A673 (cell line): ENCODE data around the gene NCAM2.

ENCODE experiments used
- EZH2 ChIP-seq: fragments of 200-600 bp; sonication (generic); IDR thresholded peaks from 2 replicates; pipeline ENCODE4 v1.6.1; 2017; ENCODE audit warnings: borderline replicate concordance, low read depth, mild to moderate bottlenecking, mixed read lengths, antibody characterized with exemption, low read length; ENCODE audit not compliant: poor library complexity, severe bottlenecking
- TF ChIP-seq, protein P1 (sequence below): fragments of 300-800, 200-600 bp; sonication (generic); conservative IDR thresholded peaks from 2 replicates; pipeline ENCODE4 v1.5.1; 2017; ENCODE audit warnings: low read depth, mild to moderate bottlenecking, antibody characterized with exemption, low read length, moderate library complexity, mixed read lengths

DNA sequence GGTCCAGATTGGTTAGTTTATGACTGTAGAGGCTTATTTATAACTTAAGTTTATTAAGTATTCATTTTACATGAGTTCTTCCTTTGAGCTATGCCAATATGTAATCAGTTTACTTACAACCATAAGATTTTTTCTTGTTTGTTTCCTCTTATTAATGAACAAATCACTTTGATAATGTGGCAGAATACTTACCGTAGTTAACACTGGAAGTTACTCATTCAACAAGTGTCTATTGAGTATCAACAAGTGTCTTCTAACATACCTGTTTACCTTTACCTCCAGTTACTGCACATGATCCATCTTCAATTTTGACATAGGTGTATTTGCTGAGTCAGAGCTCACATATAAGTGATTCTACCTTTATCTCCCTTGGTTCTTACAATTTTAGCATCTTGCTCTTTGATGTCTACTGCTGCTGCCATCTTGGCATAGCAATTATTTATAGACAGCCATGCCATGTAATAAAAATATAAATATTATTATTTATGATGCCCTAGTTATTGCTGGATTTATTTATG, 205.7 kb downstream of the NCAM2 start:
- TF ChIP-seq, protein P1, sequence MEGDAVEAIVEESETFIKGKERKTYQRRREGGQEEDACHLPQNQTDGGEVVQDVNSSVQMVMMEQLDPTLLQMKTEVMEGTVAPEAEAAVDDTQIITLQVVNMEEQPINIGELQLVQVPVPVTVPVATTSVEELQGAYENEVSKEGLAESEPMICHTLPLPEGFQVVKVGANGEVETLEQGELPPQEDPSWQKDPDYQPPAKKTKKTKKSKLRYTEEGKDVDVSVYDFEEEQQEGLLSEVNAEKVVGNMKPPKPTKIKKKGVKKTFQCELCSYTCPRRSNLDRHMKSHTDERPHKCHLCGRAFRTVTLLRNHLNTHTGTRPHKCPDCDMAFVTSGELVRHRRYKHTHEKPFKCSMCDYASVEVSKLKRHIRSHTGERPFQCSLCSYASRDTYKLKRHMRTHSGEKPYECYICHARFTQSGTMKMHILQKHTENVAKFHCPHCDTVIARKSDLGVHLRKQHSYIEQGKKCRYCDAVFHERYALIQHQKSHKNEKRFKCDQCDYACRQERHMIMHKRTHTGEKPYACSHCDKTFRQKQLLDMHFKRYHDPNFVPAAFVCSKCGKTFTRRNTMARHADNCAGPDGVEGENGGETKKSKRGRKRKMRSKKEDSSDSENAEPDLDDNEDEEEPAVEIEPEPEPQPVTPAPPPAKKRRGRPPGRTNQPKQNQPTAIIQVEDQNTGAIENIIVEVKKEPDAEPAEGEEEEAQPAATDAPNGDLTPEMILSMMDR: no peak
- no peak for TF ChIP-seq EZH2
